ENCODE measurements around the gene EDA. TPM values are rescaled to one million over a fixed set of nuclear protein-coding genes. Genes with fewer than 3 reads are reported as not detected.

The EDA gene
- total RNA-seq, 1 donor, result under 0.01 TPM

DNA sequence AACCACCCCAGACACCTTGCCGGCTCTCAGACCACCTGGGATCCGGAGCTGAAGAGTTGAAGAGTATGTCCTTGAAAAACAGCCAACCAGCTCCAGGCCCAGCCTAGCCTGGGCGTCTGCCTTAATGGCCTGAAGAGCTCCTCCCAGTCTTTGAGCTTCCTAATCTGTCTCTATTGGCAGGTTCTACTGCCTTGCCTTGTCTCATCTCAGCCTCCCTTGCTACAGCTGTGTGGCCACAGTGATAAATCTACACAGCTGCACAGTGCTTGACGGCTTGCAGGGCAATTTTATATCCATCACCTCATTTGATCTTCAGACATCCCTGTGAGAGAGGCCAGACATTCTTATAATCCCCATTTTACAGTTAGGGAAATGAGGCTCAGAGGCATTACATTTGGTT is 413.9 kb downstream of the EDA start:
- no peaks in the 10 kb centered on the region for H3K79me2 ChIP-seq (ENCODE audit: insufficient read depth, low read length)
- no peak overlapping the region for H3K4me3 ChIP-seq (ENCODE audit: insufficient read depth, low read length)
- H2AFZ ChIP-seq (ENCODE audit: low read length), result no peak overlapping the region
- H3K27me3 ChIP-seq (ENCODE audit: insufficient read depth, low read length), result peaks cover 32% of the 10 kb centered on the region
- H3K4me2 ChIP-seq (ENCODE audit: insufficient read depth, low read length), result no peak overlapping the region
- TF ChIP-seq, protein P1, sequence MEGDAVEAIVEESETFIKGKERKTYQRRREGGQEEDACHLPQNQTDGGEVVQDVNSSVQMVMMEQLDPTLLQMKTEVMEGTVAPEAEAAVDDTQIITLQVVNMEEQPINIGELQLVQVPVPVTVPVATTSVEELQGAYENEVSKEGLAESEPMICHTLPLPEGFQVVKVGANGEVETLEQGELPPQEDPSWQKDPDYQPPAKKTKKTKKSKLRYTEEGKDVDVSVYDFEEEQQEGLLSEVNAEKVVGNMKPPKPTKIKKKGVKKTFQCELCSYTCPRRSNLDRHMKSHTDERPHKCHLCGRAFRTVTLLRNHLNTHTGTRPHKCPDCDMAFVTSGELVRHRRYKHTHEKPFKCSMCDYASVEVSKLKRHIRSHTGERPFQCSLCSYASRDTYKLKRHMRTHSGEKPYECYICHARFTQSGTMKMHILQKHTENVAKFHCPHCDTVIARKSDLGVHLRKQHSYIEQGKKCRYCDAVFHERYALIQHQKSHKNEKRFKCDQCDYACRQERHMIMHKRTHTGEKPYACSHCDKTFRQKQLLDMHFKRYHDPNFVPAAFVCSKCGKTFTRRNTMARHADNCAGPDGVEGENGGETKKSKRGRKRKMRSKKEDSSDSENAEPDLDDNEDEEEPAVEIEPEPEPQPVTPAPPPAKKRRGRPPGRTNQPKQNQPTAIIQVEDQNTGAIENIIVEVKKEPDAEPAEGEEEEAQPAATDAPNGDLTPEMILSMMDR (IDR thresholded peaks at IDR 0.05; ENCODE audit: extremely low read depth, low read depth, low read length), result no peak
- H3K9me3 ChIP-seq (ENCODE audit: low read depth, low read length), result no peaks in the 10 kb centered on the region
- no peaks in the 10 kb centered on the region for H3K4me1 ChIP-seq (ENCODE audit: insufficient read depth, low read length)
- H3K36me3 ChIP-seq (ENCODE audit: insufficient read depth, low read length), result no peaks in the 10 kb centered on the region
- no peaks in the 10 kb centered on the region for H4K20me1 ChIP-seq (ENCODE audit: insufficient read depth, low read length)
- no peak overlapping the region for H3K27ac ChIP-seq (ENCODE audit: low read depth, low read length)
- DNase-seq (ENCODE audit: insufficient read length, low spot score, missing footprints), result no peak

DNA sequence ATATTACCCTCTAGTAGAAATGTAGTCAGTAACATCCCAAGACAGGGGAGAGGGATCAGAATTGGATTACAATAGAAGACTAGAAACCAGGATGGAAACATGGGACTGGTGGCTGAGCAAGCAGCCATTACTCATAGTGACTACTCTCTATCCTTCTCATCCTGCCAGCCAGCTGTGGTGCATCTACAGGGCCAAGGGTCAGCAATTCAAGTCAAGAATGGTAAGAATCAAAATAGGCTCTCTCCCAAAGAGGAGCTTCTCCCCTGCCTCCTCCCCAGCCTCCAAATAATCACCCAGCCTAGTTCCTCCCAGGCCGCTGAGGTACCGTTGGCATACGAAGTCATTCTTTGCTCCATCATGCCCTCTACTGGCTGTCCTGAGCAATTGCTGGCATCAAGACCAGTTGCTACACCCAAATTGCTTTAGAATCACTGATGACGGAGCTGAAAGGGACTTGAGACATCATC is 414.4 kb downstream of the EDA start:
- Histone ChIP-seq H3K4me1 (ENCODE audit: insufficient read depth, low read length) (no peaks in the 10 kb centered on the region), H3K27ac (ENCODE audit: low read depth, low read length) (no peak overlapping the region), H2AFZ (ENCODE audit: low read length) (no peak overlapping the region), H3K4me3 (ENCODE audit: insufficient read depth, low read length) (no peak overlapping the region), H4K20me1 (ENCODE audit: insufficient read depth, low read length) (no peaks in the 10 kb centered on the region), H3K9me3 (ENCODE audit: low read depth, low read length) (no peaks in the 10 kb centered on the region), H3K4me2 (ENCODE audit: insufficient read depth, low read length) (no peak overlapping the region), H3K79me2 (ENCODE audit: insufficient read depth, low read length) (no peaks in the 10 kb centered on the region), H3K36me3 (ENCODE audit: insufficient read depth, low read length) (no peaks in the 10 kb centered on the region), H3K27me3 (ENCODE audit: insufficient read depth, low read length) (peaks cover 32% of the 10 kb centered on the region)
- no peak for DNase-seq (ENCODE audit: insufficient read length, low spot score, missing footprints)
- TF ChIP-seq, protein P1 (IDR thresholded peaks at IDR 0.05; ENCODE audit: extremely low read depth, low read depth, low read length), result peak; percentile 90

DNA sequence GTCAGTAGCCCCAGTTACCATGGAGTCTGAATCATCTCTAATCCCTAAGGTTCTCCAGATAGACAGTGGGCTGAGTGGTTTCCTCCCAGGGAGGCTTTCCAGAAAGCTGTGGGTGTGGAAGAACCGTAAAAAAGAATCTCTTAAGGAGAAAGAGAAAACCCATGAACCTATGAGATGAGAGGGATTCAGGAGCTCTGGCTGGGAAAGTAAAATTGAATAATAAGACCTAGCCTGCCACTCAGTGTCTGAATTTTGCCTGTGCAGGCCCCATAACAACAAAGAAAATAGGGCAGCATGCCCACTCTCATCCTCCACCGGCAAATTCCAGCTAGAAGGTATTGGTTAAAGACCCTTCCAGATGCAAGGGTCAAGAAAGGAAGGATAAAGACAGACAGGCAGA is 416.9 kb downstream of the EDA start:
- Histone ChIP-seq H3K27me3 (ENCODE audit: insufficient read depth, low read length) (peaks cover 24% of the 10 kb centered on the region), H4K20me1 (ENCODE audit: insufficient read depth, low read length) (no peaks in the 10 kb centered on the region), H3K27ac (ENCODE audit: low read depth, low read length) (no peak overlapping the region), H3K4me3 (ENCODE audit: insufficient read depth, low read length) (no peak overlapping the region), H3K36me3 (ENCODE audit: insufficient read depth, low read length) (no peaks in the 10 kb centered on the region), H3K9me3 (ENCODE audit: low read depth, low read length) (no peaks in the 10 kb centered on the region), H3K4me1 (ENCODE audit: insufficient read depth, low read length) (no peaks in the 10 kb centered on the region), H3K4me2 (ENCODE audit: insufficient read depth, low read length) (no peak overlapping the region), H2AFZ (ENCODE audit: low read length) (no peak overlapping the region), H3K79me2 (ENCODE audit: insufficient read depth, low read length) (no peaks in the 10 kb centered on the region)
- DNase-seq (ENCODE audit: insufficient read length, low spot score, missing footprints), result no peak
- TF ChIP-seq, protein P1 (IDR thresholded peaks at IDR 0.05; ENCODE audit: extremely low read depth, low read depth, low read length), result no peak

DNA sequence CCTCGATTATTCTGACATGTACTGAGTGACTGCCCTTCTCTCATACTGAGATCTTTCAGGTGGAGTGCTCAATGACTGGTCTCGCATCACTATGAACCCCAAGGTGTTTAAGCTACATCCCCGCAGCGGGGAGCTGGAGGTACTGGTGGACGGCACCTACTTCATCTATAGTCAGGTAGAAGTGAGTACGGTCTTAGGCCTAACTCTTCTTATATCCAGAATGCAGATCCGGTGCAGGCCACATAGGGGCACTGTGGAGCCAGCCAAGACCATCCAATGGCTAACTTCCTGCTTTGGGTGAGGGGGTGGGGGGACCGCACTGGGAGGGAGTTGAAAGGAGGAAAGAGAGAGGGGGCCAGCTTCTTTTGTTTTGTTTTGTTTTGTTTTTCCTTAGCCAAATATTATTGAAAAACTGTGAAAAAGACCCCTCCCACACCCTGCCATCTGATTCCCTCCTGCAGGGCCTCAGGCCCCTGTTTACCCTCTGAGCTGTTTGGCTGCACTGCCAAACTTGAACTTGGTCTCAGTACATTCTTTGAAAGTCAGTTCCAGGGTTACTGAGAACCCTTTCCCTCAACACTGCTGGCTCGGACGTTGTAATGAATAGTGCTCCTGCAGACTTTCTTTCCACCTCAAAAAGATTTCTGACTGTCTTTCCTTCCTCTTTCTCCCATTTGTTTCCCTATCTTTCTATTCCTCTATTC is 417.6 kb downstream of the EDA start:
- H3K79me2 ChIP-seq (ENCODE audit: insufficient read depth, low read length), result no peaks in the 10 kb centered on the region
- H3K27ac ChIP-seq (ENCODE audit: low read depth, low read length), result no peak overlapping the region
- H3K4me3 ChIP-seq (ENCODE audit: insufficient read depth, low read length), result no peak overlapping the region
- peaks cover 20% of the 10 kb centered on the region for H3K27me3 ChIP-seq (ENCODE audit: insufficient read depth, low read length)
- TF ChIP-seq, protein P1 (IDR thresholded peaks at IDR 0.05; ENCODE audit: extremely low read depth, low read depth, low read length), result peak; percentile 65
- H4K20me1 ChIP-seq (ENCODE audit: insufficient read depth, low read length), result no peaks in the 10 kb centered on the region
- H3K9me3 ChIP-seq (ENCODE audit: low read depth, low read length), result no peaks in the 10 kb centered on the region
- no peak overlapping the region for H2AFZ ChIP-seq (ENCODE audit: low read length)
- H3K4me1 ChIP-seq (ENCODE audit: insufficient read depth, low read length), result no peaks in the 10 kb centered on the region
- H3K4me2 ChIP-seq (ENCODE audit: insufficient read depth, low read length), result no peak overlapping the region
- no peak for DNase-seq (ENCODE audit: insufficient read length, low spot score, missing footprints)
- H3K36me3 ChIP-seq (ENCODE audit: insufficient read depth, low read length), result no peaks in the 10 kb centered on the region

Data from osteoblast (primary cell).